T-cell (primary cell): ENCODE data around the gene SKIC2. TPM values are rescaled to one million over a fixed set of nuclear protein-coding genes. Genes with fewer than 3 reads are reported as not detected.
"Not testable (repeated sequence)": the region's sequence is repeated elsewhere in the genome, so short reads cannot be mapped to it uniquely, and the experiment has no call there.

Experiments used
- ATAC-seq, 4 experiments: fragments of 200-7000 bp in 3 of 4; fragments of 150-1000 bp in 1 of 4; cut with Tn5 transposase; replicated peaks in 1 of 4; 1 replicate in 3 of 4; 2 replicates in 1 of 4; pipeline ENCODE4 v1.10.0; 2021; ENCODE audit warnings: moderate library complexity in 3 of 4, mild to moderate bottlenecking in 2 of 4, moderate number of reproducible peaks in 1 of 4
- CTCF ChIA-PET, 2 donors: fragments of 300-600 bp; sonication (Branson Sonifier 250); formaldehyde crosslinking; loops; one replicate each; lab custom pipeline; 2022; ENCODE audit warnings: antibody characterized with exemption in 2 of 2; lab: Charles Lee
- POLR2A ChIA-PET, 2 donors: fragments of 300-600 bp; sonication (Branson Sonifier 250); formaldehyde crosslinking; loops; one replicate each; lab custom pipeline; 2022; ENCODE audit warnings: antibody characterized with exemption in 2 of 2; lab: Charles Lee
- DNase-seq, 35 experiments: peaks; one replicate each; pipeline versions ENCODE4 v3.0.0 to v3.0.0-alpha.2; 2013 to 2023
- H3K27ac ChIP-seq: one replicate; pipeline ENCODE4 v1.5.1; 2013; ENCODE audit warnings: low read length
- H3K27me3 ChIP-seq, 2 experiments: replicated peaks in 1 of 2; 1 replicate in 1 of 2; 2 replicates in 1 of 2; pipeline versions ENCODE4 v1.6.1 to v1.7.0; 2013; ENCODE audit warnings: low read length in 1 of 2, mixed read lengths in 1 of 2; ENCODE audit not compliant: control insufficient read depth in 2 of 2, insufficient read depth in 2 of 2; ENCODE audit errors: extremely low read depth in 1 of 2
- H3K36me3 ChIP-seq, 2 donors: 1 replicate in 1 of 2; 2 replicates in 1 of 2; pipeline versions ENCODE4 v1.6.1 to v1.7.0; 2013; ENCODE audit warnings: low read length in 1 of 2; ENCODE audit not compliant: control insufficient read depth in 2 of 2, insufficient read depth in 1 of 2; ENCODE audit errors: extremely low read depth in 1 of 2
- H3K4me1 ChIP-seq, 2 experiments: 1 replicate in 1 of 2; 2 replicates in 1 of 2; pipeline versions ENCODE4 v1.6.1 to v1.7.0; 2013; ENCODE audit warnings: low read length in 2 of 2, mixed read lengths in 1 of 2; ENCODE audit not compliant: insufficient read depth in 2 of 2, control insufficient read depth in 1 of 2; ENCODE audit errors: extremely low read depth in 1 of 2
- H3K4me3 ChIP-seq, 2 donors: 1 replicate in 1 of 2; 2 replicates in 1 of 2; pipeline versions ENCODE4 v1.5.1 to v1.7.0; 2013; ENCODE audit warnings: mild to moderate bottlenecking in 2 of 2, low read length in 1 of 2, moderate library complexity in 1 of 2; ENCODE audit not compliant: control insufficient read depth in 1 of 2; ENCODE audit errors: extremely low read depth in 1 of 2
- H3K9me3 ChIP-seq: 2 replicates; pipeline ENCODE4 v1.7.0; 2013
- H3K27ac Mint-ChIP-seq, 2 donors: one replicate each; pipeline ENCODE4 v1.8.0; 2020 to 2021; ENCODE audit warnings: mild to moderate bottlenecking in 2 of 2, mixed read lengths in 2 of 2
- H3K27me3 Mint-ChIP-seq, 2 donors: one replicate each; pipeline ENCODE4 v1.8.0; 2021 to 2022; ENCODE audit warnings: mixed read lengths in 2 of 2
- H3K36me3 Mint-ChIP-seq: one replicate; pipeline ENCODE4 v1.8.0; 2021; ENCODE audit warnings: mixed read lengths
- H3K4me1 Mint-ChIP-seq, 3 donors: one replicate each; pipeline ENCODE4 v1.8.0; 2020 to 2022; ENCODE audit warnings: mixed read lengths in 3 of 3, mild to moderate bottlenecking in 1 of 3
- H3K4me3 Mint-ChIP-seq, 3 donors: one replicate each; pipeline ENCODE4 v1.8.0; 2020 to 2022; ENCODE audit warnings: mild to moderate bottlenecking in 3 of 3, mixed read lengths in 3 of 3, moderate library complexity in 3 of 3
- H3K9me3 Mint-ChIP-seq, 3 donors: one replicate each; pipeline ENCODE4 v1.8.0; 2020 to 2022; ENCODE audit warnings: mixed read lengths in 3 of 3
- whole genome bisulfite sequencing: methylation state at CpG from one replicate; pipeline ENCODE4 v1.1.5; 2013; ENCODE audit warnings: missing lambda C conversion rate; ENCODE audit not compliant: insufficient coverage; 5-methylcytosine and 5-hydroxymethylcytosine counted together
- total RNA-seq, 35 experiments: library from RNA in 6 of 35; stranded (reverse) in 6 of 35; fragments of 120-200 nt in 1 of 35; gene quantifications; one replicate each; pipeline versions ENCODE4 v1.2.1 to v1.2.4 and lab custom pipeline; 2013 to 2026

The SKIC2 gene
- 100 to 1,000 TPM; 104 to 169 (median 112) TPM for total RNA-seq
- 75.3 TPM for total RNA-seq (2013)
- 87.3 to 203 (median 141) reads per million in 29 experiments for total RNA-seq (lab: John Stamatoyannopoulos, UW)

GRCh38 chr6:31958741-31959739 is at the start of gene SKIC2, which contains the start of gene NELFE:
TSS of gene SKIC2 (plus strand) at chr6:31959175. CDS start at chr6:31959193, 18 bp downstream.
TSS of gene NELFE (minus strand) at chr6:31958971. CDS start at chr6:31958446, 525 bp downstream.
- Histone ChIP-seq H3K4me3 (peak within 1 kb of the TSS; percentile 71 to 94), H3K36me3 (peaks cover 15 to 67% of the 10 kb centered on the region in 2 donors)

GRCh38 chr6:31909298-31909697 is 49.7 kb upstream of the SKIC2 start:
- ATAC-seq, H3K27me3 Mint-ChIP-seq, DNase-seq, POLR2A ChIA-PET, H3K27ac ChIP-seq, H3K4me1 Mint-ChIP-seq, H3K4me3 Mint-ChIP-seq, H3K27ac Mint-ChIP-seq, H3K4me3 ChIP-seq, H3K4me1 ChIP-seq, H3K9me3 Mint-ChIP-seq, H3K36me3 Mint-ChIP-seq, CTCF ChIA-PET, H3K36me3 ChIP-seq, H3K9me3 ChIP-seq: not testable (repeated sequence)
- H3K27me3 ChIP-seq: peaks cover 0 to 29% of the 10 kb centered on the region in 2 experiments
- 92% methylated on average over 5 of the region's 7 CpGs for WGBS

More at GRCh38 chr6:31958741-31959739, at the start of gene SKIC2, which contains the start of gene NELFE:
- H3K9me3 Mint-ChIP-seq: no peaks in the 10 kb centered on the region
- H3K4me1 Mint-ChIP-seq: peaks cover 41 to 49% (median 45%) of the 10 kb centered on the region in 3 donors
- CTCF ChIA-PET: interaction anchor here (0.5 to 1.2 kb wide), 6 partner anchors 10 to 261 kb away, joined by 3 to 5 read pairs (median 3); partner anchors contain the start of gene DXO (in 1 of the 2)
- peaks cover 52% of the 10 kb centered on the region for H3K36me3 Mint-ChIP-seq
- no peaks in the 10 kb centered on the region for H3K27me3 ChIP-seq
- peak; percentile 96 to 99 (median 98) for DNase-seq
- under 1% methylated on average over 56 of the region's 59 CpGs for WGBS
- H3K9me3 ChIP-seq: no peaks in the 10 kb centered on the region
- ATAC-seq: peak; percentile 98 to 99 (median 99)
- H3K4me3 Mint-ChIP-seq: peak within 1 kb of the TSS; percentile 93 to 98 (median 94)
- peak within 1 kb of the TSS; percentile 90 for H3K27ac ChIP-seq
- no peaks in the 10 kb centered on the region for H3K27me3 Mint-ChIP-seq
- POLR2A ChIA-PET: interaction anchor here (0.5 to 3.2 kb wide), 7 partner anchors 11 to 1362 kb away, joined by 3 to 23 read pairs (median 5); partner anchors contain the start of gene DXO (in 2 of the 2)
- peak within 1 kb of the TSS; percentile 94 to 97 for H3K27ac Mint-ChIP-seq
- H3K4me1 ChIP-seq: peaks cover 10 to 24% of the 10 kb centered on the region in 2 experiments

GRCh38 chr6:31911826-31912585 is 47.0 kb upstream of the SKIC2 start:
- WGBS: 95% methylated on average over 9 of the region's 11 CpGs
- Mint-ChIP-seq H3K36me3 (no peaks in the 10 kb centered on the region), H3K27me3 (peaks cover 3 to 12% of the 10 kb centered on the region in 2 donors), H3K27ac (peak overlapping the region in 1 of 2 donors; percentile 23), H3K4me1 (no peaks in the 10 kb centered on the region), H3K9me3 (no peaks in the 10 kb centered on the region), H3K4me3 (no peak overlapping the region)
- ATAC-seq: no peak
- Histone ChIP-seq H3K27me3 (peaks cover 0 to 32% of the 10 kb centered on the region in 2 experiments), H3K9me3 (no peaks in the 10 kb centered on the region), H3K4me1 (no peaks in the 10 kb centered on the region), H3K27ac (no peak overlapping the region), H3K4me3 (no peak overlapping the region), H3K36me3 (no peaks in the 10 kb centered on the region)
- CTCF ChIA-PET: interaction anchor here in 1 of 2 donors (0.7 kb wide), 1 partner anchor 1204 kb away, joined by 4 read pairs; no protein-coding TSS in a partner anchor
- no peak for DNase-seq
- POLR2A ChIA-PET: no interaction called here

GRCh38 chr6:31915351-31915750 is 43.6 kb upstream of the SKIC2 start:
- POLR2A ChIA-PET: no interaction called here
- H3K9me3 ChIP-seq: no peaks in the 10 kb centered on the region
- Mint-ChIP-seq H3K27me3 (peaks cover 3 to 12% of the 10 kb centered on the region in 2 donors), H3K4me1 (no peaks in the 10 kb centered on the region), H3K9me3 (no peaks in the 10 kb centered on the region), H3K36me3 (no peaks in the 10 kb centered on the region), H3K27ac (no peak overlapping the region), H3K4me3 (no peak overlapping the region)
- no peak overlapping the region for H3K4me3 ChIP-seq
- ATAC-seq (no peak), DNase-seq (no peak)
- no peak overlapping the region for H3K27ac ChIP-seq
- no peaks in the 10 kb centered on the region for H3K36me3 ChIP-seq
- CTCF ChIA-PET: interaction anchor here in 1 of 2 donors (0.6 kb wide), 1 partner anchor 1148 kb away, joined by 5 read pairs; no protein-coding TSS in a partner anchor
- H3K4me1 ChIP-seq: no peaks in the 10 kb centered on the region
- peaks cover 0 to 27% of the 10 kb centered on the region in 2 experiments for H3K27me3 ChIP-seq

- Histone ChIP-seq H3K27me3 (peaks cover 0 to 26% of the 10 kb centered on the region in 2 experiments), H3K27ac (no peak overlapping the region), H3K9me3 (no peaks in the 10 kb centered on the region), H3K36me3 (no peaks in the 10 kb centered on the region), H3K4me1 (no peaks in the 10 kb centered on the region), H3K4me3 (no peak overlapping the region)
- ATAC-seq: no peak
- Mint-ChIP-seq H3K4me1 (no peaks in the 10 kb centered on the region), H3K4me3 (no peak overlapping the region), H3K27me3 (peaks cover 3 to 12% of the 10 kb centered on the region in 2 donors), H3K9me3 (no peaks in the 10 kb centered on the region), H3K27ac (peak overlapping the region in 1 of 2 donors; percentile 37), H3K36me3 (no peaks in the 10 kb centered on the region)
- ChIA-PET CTCF (no interaction called here), POLR2A (no interaction called here)
- 88% methylated on average over 1 of the region's 6 CpGs for WGBS
- no peak for DNase-seq
Observed at GRCh38 chr6:31915756-31916155, 43.2 kb upstream of the SKIC2 start.
